ENCODE results near the gene CHN1.

CHN1 gene

DNA sequence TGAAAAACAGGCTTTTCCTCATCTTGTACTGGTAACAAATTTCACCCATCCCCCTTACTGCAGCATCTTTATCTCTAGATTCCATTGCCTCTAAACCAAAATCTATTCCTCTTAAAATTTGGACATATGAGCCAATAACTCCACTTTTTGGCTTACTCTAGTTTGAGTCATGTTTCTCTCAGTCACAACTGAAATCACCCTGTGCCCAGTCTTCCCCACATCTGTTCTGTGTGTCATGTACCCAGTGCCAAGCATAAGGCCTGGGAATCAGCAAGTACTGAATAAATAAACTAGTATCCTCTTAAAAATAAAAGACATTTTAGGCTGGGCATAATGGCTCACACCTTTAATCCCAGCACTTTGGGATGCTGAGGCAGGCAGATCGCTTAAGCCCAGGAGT is 20.8 kb upstream of the CHN1 start:
- H3K4me3 ChIP-seq (ENCODE audit: low read length) = no peak overlapping the region
- DNase-seq (ENCODE audit: low read depth) = no peak
- TF ChIP-seq, protein P1, sequence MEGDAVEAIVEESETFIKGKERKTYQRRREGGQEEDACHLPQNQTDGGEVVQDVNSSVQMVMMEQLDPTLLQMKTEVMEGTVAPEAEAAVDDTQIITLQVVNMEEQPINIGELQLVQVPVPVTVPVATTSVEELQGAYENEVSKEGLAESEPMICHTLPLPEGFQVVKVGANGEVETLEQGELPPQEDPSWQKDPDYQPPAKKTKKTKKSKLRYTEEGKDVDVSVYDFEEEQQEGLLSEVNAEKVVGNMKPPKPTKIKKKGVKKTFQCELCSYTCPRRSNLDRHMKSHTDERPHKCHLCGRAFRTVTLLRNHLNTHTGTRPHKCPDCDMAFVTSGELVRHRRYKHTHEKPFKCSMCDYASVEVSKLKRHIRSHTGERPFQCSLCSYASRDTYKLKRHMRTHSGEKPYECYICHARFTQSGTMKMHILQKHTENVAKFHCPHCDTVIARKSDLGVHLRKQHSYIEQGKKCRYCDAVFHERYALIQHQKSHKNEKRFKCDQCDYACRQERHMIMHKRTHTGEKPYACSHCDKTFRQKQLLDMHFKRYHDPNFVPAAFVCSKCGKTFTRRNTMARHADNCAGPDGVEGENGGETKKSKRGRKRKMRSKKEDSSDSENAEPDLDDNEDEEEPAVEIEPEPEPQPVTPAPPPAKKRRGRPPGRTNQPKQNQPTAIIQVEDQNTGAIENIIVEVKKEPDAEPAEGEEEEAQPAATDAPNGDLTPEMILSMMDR (IDR thresholded peaks at IDR 0.05; ENCODE audit: insufficient read depth, low read depth, low read length, missing control alignments) = no peak

DNA sequence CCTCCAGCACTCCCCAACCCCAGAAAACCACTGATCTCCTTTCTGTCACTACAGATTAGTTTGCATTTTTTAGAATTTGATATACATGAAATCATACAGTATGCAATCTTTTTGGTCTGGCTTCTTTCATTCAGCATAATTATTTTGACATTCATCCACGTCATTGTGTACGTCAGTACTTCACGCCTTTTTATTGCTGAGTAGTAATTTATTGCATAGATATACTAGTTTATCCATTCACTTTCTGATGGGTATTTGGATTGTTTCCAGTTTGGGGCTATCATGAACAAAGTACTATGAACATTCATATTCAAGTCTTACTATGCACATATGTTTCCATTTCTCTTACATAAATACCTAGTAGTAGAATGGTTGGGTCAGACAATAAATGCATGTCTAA is 20.1 kb upstream of the CHN1 start:
- H3K4me3 ChIP-seq (ENCODE audit: low read length) = no peak overlapping the region
- TF ChIP-seq, protein P1 (IDR thresholded peaks at IDR 0.05; ENCODE audit: insufficient read depth, low read depth, low read length, missing control alignments) = no peak

DNA sequence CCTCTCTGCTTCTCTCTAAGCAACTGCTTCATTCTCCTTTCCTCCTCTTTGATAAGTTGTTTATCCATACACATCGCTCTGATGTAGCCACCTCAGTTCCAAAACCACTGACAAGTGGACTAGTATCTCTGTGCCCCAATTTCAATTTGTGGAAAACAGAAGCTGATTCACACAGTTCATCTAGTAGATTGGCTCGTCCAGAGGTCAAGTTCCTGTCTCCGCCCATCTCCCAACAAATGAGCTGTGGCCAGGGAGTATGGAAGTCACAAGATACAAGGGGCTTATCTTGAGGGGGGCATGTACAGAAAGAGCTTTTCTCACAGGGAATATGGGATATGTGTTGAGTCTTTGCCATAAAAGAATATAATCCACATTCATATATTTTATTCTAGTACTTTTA is 17.7 kb upstream of the CHN1 start:
- DNase-seq (ENCODE audit: low read depth) = no peak
- TF ChIP-seq, protein P1 (IDR thresholded peaks at IDR 0.05; ENCODE audit: insufficient read depth, low read depth, low read length, missing control alignments) = no peak
- no peak overlapping the region for H3K4me3 ChIP-seq (ENCODE audit: low read length)

More for the DNA sequence above, 20.1 kb upstream of the CHN1 start:
- DNase-seq (ENCODE audit: low read depth) = no peak

DNA sequence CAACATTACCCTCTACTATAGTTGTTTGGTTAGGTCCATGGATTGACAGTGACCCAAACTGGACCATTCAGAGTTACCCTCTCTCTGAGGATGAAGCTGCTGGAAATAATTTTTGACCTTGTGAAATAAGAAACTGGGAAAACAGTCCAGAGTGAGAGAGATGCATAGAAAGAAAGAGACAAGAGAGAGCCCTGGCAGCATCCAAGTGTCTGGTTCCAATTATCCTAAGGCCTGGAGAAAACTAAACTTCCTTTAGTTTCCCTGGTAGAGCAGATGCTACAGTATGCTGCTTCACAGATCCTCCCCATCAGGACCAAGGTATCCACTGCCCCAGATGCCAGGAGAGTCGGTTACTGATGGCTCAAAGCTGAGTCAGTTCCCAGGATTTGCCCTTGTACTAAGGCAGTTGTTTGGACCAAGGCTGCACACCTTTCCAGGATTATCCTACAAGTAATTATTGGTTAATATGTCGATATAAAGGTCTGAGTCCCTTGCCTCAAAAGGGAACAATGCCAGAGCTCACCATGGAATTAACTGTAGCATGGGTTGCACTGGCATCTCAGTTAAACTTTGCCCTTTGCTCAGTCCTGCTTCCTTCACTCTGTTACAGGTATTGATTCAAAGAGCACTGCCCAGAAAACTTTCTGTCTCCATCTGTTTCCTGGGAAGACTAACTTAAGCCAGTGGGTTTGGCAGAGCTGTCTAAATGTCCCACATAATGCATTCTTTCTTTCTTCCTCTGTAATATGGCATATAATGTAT is 14.6 kb upstream of the CHN1 start:
- DNase-seq (ENCODE audit: low read depth) = no peak
- H3K4me3 ChIP-seq (ENCODE audit: low read length) = no peak overlapping the region
- TF ChIP-seq, protein P1 (IDR thresholded peaks at IDR 0.05; ENCODE audit: insufficient read depth, low read depth, low read length, missing control alignments) = no peak

DNA sequence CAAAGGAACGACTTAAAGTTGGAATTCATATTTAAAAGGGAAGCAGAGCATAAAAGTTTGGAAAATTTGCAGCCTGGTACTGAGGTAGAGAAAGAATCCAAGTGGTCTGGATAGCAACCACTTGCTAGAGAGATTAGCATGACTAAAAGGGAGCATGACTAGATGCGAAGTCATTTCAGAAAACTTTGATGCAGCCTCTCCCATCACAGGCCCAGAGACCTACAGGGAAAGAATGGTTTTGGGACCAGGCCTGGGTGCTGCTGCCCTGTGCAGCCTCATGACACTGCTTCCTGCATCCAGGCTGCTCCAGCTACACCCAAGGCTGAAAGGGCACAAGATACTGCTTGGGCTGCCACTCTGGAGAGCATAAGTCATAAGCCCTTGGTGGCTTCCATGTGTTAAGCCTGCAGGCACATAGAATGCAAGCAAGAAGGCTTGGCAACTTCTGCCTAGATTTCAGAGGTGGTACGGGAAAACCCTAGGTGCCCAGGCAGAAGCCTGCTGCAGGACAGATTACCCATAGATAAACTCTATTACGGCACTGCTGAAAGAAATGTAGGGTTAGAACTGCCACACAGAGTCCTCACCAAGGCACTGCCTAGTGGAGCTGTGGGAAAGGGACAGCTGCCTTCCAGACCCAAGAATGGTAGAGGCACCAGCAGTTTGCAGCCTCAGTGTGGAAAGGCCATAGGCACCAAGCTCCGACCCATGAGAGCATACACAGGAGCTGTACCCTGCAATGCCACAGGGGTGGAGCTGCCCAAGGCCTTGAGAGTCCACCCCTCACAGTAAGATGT is 12.6 kb upstream of the CHN1 start:
- DNase-seq (ENCODE audit: low read depth) = no peak
- no peak overlapping the region for H3K4me3 ChIP-seq (ENCODE audit: low read length)
- TF ChIP-seq, protein P1 (IDR thresholded peaks at IDR 0.05; ENCODE audit: insufficient read depth, low read depth, low read length, missing control alignments) = no peak

DNA sequence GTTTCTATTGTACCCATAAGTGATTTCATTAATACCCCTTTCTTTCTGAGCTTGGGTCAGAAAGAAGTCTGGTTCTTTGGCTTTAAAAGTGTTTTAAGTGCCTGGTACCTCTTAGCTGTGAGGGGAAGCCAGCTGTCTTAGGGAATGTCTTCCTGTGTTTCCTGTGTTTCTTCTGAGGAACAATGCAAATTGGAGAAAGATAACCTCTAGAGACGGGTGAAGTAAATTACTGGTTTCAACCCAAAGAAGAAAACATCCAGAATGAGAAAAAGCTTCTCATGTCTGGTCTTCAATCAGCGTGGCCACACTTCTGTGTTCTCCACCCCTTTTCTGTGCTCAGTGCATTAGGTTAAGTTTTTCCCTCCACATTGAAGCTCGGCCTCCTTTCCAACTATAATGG is 10.2 kb upstream of the CHN1 start:
- DNase-seq (ENCODE audit: low read depth) = no peak
- H3K4me3 ChIP-seq (ENCODE audit: low read length) = no peak overlapping the region
- TF ChIP-seq, protein P1 (IDR thresholded peaks at IDR 0.05; ENCODE audit: insufficient read depth, low read depth, low read length, missing control alignments) = no peak
